Mesendoderm (in vitro differentiated cells): ENCODE data around the gene TMEM45B.
"Not testable (repeated sequence)": the region's sequence is repeated elsewhere in the genome, so short reads cannot be mapped to it uniquely, and the experiment has no call there.

Experiments used
- DNase-seq: peaks from one replicate; pipeline ENCODE4 v3.0.0; 2013
- H2AK5ac ChIP-seq: 2 replicates; pipeline ENCODE4 v1.6.1; 2013; ENCODE audit warnings: low read length, inconsistent platforms
- H2BK120ac ChIP-seq: 2 replicates; pipeline ENCODE4 v1.6.1; 2013; ENCODE audit warnings: low read depth, mild to moderate bottlenecking, low read length, moderate library complexity, mixed read lengths
- H2BK15ac ChIP-seq: replicated peaks from 2 replicates; pipeline ENCODE4 v1.6.1; 2013; ENCODE audit warnings: low read depth, mild to moderate bottlenecking, moderate library complexity
- H2BK5ac ChIP-seq: 2 replicates; pipeline ENCODE4 v1.6.1; 2013; ENCODE audit warnings: low read length, inconsistent platforms
- H3K18ac ChIP-seq: 2 replicates; pipeline ENCODE4 v1.6.1; 2013; ENCODE audit warnings: mild to moderate bottlenecking, low read length, mixed read lengths
- H3K23ac ChIP-seq: one replicate; pipeline ENCODE4 v1.6.1; 2013; ENCODE audit warnings: low read length
- H3K27ac ChIP-seq: 2 replicates; pipeline ENCODE4 v1.5.1; 2013; ENCODE audit warnings: low read depth, mild to moderate bottlenecking, inconsistent platforms, low read length, moderate library complexity
- H3K27me3 ChIP-seq: 2 replicates; pipeline ENCODE4 v1.6.1; 2013; ENCODE audit warnings: low read length, control low read depth, mild to moderate bottlenecking, inconsistent platforms; ENCODE audit not compliant: insufficient read depth, poor library complexity
- H3K36me3 ChIP-seq: 2 replicates; pipeline ENCODE4 v1.6.1; 2013; ENCODE audit warnings: low read length, inconsistent platforms; ENCODE audit not compliant: control insufficient read depth, insufficient read depth
- H3K4ac ChIP-seq: one replicate; pipeline ENCODE4 v1.6.1; 2013; ENCODE audit warnings: low read depth, mild to moderate bottlenecking, low read length, moderate library complexity
- H3K4me1 ChIP-seq: 2 replicates; pipeline ENCODE4 v1.6.1; 2013; ENCODE audit warnings: low read depth, low read length, inconsistent platforms; ENCODE audit not compliant: control insufficient read depth
- H3K4me2 ChIP-seq: 2 replicates; pipeline ENCODE4 v1.6.1; 2013; ENCODE audit warnings: low read length
- H3K4me3 ChIP-seq: 2 replicates; pipeline ENCODE4 v1.5.1; 2013; ENCODE audit warnings: mild to moderate bottlenecking, low read length
- H3K56ac ChIP-seq: one replicate; pipeline ENCODE4 v1.6.1; 2013; ENCODE audit warnings: low read length
- H3K79me1 ChIP-seq: 2 replicates; pipeline ENCODE4 v1.6.1; 2013; ENCODE audit warnings: low read length, inconsistent platforms
- H3K79me2 ChIP-seq: 2 replicates; pipeline ENCODE4 v1.6.1; 2013; ENCODE audit warnings: mild to moderate bottlenecking, low read length; ENCODE audit not compliant: control insufficient read depth, insufficient read depth
- H3K9ac ChIP-seq: 2 replicates; pipeline ENCODE4 v1.6.1; 2013; ENCODE audit warnings: low read length, inconsistent platforms
- H4K5ac ChIP-seq: one replicate; pipeline ENCODE4 v1.6.1; 2013; ENCODE audit warnings: low read length
- H4K8ac ChIP-seq: one replicate; pipeline ENCODE4 v1.6.1; 2013; ENCODE audit warnings: low read depth, mild to moderate bottlenecking, control low read depth, low read length, moderate library complexity
- WGBS: extraction: QIAGEN DNeasy Blood & Tissue Kit; methylation state at CpG from one replicate; pipeline ENCODE4 v1.1.7; 2013; ENCODE audit warnings: low lambda C conversion rate, missing lambda C conversion rate; ENCODE audit not compliant: insufficient coverage; ENCODE audit errors: extremely low coverage; 5-methylcytosine and 5-hydroxymethylcytosine counted together

TMEM45B gene

GRCh38 chr11:129820228-129820627 lies 4.6 kb downstream of the TMEM45B start:
- not testable (repeated sequence) for H3K36me3 ChIP-seq, H3K4ac ChIP-seq, H3K79me1 ChIP-seq, H4K5ac ChIP-seq, H3K56ac ChIP-seq, H3K27me3 ChIP-seq, H3K4me1 ChIP-seq, H2AK5ac ChIP-seq, H3K79me2 ChIP-seq, H2BK15ac ChIP-seq, H3K23ac ChIP-seq, H3K4me3 ChIP-seq, H3K4me2 ChIP-seq, DNase-seq, H2BK120ac ChIP-seq, H3K18ac ChIP-seq, H4K8ac ChIP-seq, H3K9ac ChIP-seq, H2BK5ac ChIP-seq, H3K27ac ChIP-seq
- WGBS: no CpG with 5 or more reads among the region's 6 CpGs

GRCh38 chr11:129823281-129823680 lies 7.6 kb downstream of the TMEM45B start:
- not testable (repeated sequence) for DNase-seq, H4K8ac ChIP-seq, H3K23ac ChIP-seq, H3K79me2 ChIP-seq, H3K4ac ChIP-seq, H4K5ac ChIP-seq, H3K79me1 ChIP-seq, H3K4me2 ChIP-seq, H2BK15ac ChIP-seq, H3K27ac ChIP-seq, H2BK5ac ChIP-seq, H3K36me3 ChIP-seq, H3K4me3 ChIP-seq, H3K4me1 ChIP-seq, H3K56ac ChIP-seq, H3K27me3 ChIP-seq, H2BK120ac ChIP-seq, H2AK5ac ChIP-seq, H3K9ac ChIP-seq, H3K18ac ChIP-seq
- no CpG with 5 or more reads among the region's 4 CpGs for WGBS

DNA sequence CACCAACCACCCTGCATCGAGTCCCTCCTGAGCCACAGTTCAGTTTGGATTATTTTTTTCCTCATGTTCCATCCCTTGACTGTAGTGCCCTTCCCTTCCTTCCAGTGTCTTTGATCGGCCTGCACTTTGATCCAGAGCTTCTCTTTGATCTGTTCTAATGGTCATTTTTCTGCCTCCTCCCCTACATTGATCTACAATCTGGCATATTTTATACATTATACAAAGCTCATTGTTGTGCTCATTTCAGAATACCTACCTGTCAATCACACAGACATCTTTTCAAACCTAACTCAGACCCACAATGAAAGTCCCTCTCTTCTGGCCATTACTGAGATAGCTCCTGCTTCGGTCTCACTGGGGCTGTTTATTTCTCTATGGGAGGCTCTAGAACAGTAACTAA lies 8.2 kb downstream of the TMEM45B start:
- not testable (repeated sequence) for H2AK5ac ChIP-seq, H4K8ac ChIP-seq, H3K18ac ChIP-seq, DNase-seq, H2BK120ac ChIP-seq, H3K27me3 ChIP-seq, H2BK15ac ChIP-seq, H3K79me2 ChIP-seq, H3K27ac ChIP-seq, H3K23ac ChIP-seq, H3K4me2 ChIP-seq, H3K4me3 ChIP-seq, H4K5ac ChIP-seq, H3K9ac ChIP-seq, H3K4me1 ChIP-seq, H3K4ac ChIP-seq, H2BK5ac ChIP-seq, H3K56ac ChIP-seq, H3K36me3 ChIP-seq, H3K79me1 ChIP-seq
- no CpG with 5 or more reads among the region's 3 CpGs for WGBS

GRCh38 chr11:129825380-129825779 lies 9.7 kb downstream of the TMEM45B start:
- H3K4ac ChIP-seq: no peak overlapping the region
- no peaks in the 10 kb centered on the region for H3K4me1 ChIP-seq
- H3K27me3 ChIP-seq: no peaks in the 10 kb centered on the region
- no CpG with 5 or more reads among the region's 4 CpGs for WGBS
- no peak for DNase-seq
- no peaks in the 10 kb centered on the region for H3K36me3 ChIP-seq
- no peak overlapping the region for H2BK120ac ChIP-seq
- H3K23ac ChIP-seq: no peak overlapping the region
- no peak overlapping the region for H3K27ac ChIP-seq
- no peak overlapping the region for H3K18ac ChIP-seq
- no peak overlapping the region for H4K8ac ChIP-seq
- H3K56ac ChIP-seq: no peak overlapping the region
- no peak overlapping the region for H3K4me3 ChIP-seq
- H3K79me2 ChIP-seq: no peaks in the 10 kb centered on the region
- no peak overlapping the region for H3K4me2 ChIP-seq
- H2BK15ac ChIP-seq: no peak overlapping the region
- H4K5ac ChIP-seq: no peak overlapping the region
- H3K79me1 ChIP-seq: no peaks in the 10 kb centered on the region
- H3K9ac ChIP-seq: no peak overlapping the region
- no peak overlapping the region for H2BK5ac ChIP-seq
- H2AK5ac ChIP-seq: no peak overlapping the region

- Histone ChIP-seq H3K56ac (no peak overlapping the region), H3K27ac (no peak overlapping the region), H2BK15ac (no peak overlapping the region), H3K4ac (no peak overlapping the region), H3K9ac (no peak overlapping the region), H2BK120ac (no peak overlapping the region), H3K23ac (no peak overlapping the region), H2BK5ac (no peak overlapping the region), H3K4me3 (no peak overlapping the region), H3K4me1 (no peaks in the 10 kb centered on the region), H4K5ac (no peak overlapping the region), H3K36me3 (no peaks in the 10 kb centered on the region), H3K27me3 (no peaks in the 10 kb centered on the region), H2AK5ac (no peak overlapping the region), H3K18ac (no peak overlapping the region), H4K8ac (no peak overlapping the region), H3K79me2 (no peaks in the 10 kb centered on the region), H3K79me1 (no peaks in the 10 kb centered on the region), H3K4me2 (no peak overlapping the region)
- no peak for DNase-seq
- WGBS: no CpG with 5 or more reads among the region's 9 CpGs
Measured at GRCh38 chr11:129828301-129828836, 12.7 kb downstream of the TMEM45B start.

DNA sequence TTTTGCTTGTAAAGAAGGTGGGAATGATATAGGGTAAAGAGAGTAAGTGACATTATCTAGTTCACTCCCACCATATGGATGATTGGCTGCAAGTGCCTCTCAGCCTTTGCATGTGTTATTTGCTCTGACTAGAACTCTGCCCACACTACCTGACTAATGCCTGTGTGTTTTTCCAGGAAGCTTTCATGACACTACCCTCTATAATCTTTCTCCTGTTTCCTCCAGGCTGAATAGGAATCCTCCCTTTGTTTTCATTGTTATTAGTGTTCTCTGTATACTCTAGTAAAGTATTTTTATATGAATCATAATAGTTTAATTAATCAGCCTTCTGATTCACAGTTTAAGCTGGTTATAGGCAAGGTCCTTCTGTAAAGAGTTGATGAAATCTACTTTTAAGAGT lies 13.8 kb downstream of the TMEM45B start:
- not testable (repeated sequence) for H3K4me2 ChIP-seq, H3K27me3 ChIP-seq, H3K56ac ChIP-seq, DNase-seq, H3K23ac ChIP-seq, H4K8ac ChIP-seq, H2AK5ac ChIP-seq, H2BK15ac ChIP-seq, H3K79me1 ChIP-seq, H3K9ac ChIP-seq, H3K4me1 ChIP-seq, H4K5ac ChIP-seq, H3K36me3 ChIP-seq, H3K4me3 ChIP-seq, H3K18ac ChIP-seq, H3K4ac ChIP-seq, H2BK120ac ChIP-seq, H3K79me2 ChIP-seq, H2BK5ac ChIP-seq, H3K27ac ChIP-seq
